NCI-H1694 treated with DMSO at 0.1 percent for 48 hours (cell line): ENCODE results near the gene ABCB9.

Experiments used
- DNase-seq: peaks from one replicate; lab custom pipeline; 2025; lab: John Stamatoyannopoulos, UW

Gene ABCB9

GRCh38 chr12:122994781-122995502 is 28.7 kb upstream of the ABCB9 start:
- no peak for DNase-seq

- DNase-seq, result no peak
Observed at GRCh38 chr12:122994140-122994675, 27.9 kb upstream of the ABCB9 start.

- no peak for DNase-seq
Observed at GRCh38 chr12:122992386-122992785, 26.1 kb upstream of the ABCB9 start.

- no peak for DNase-seq
Observed at GRCh38 chr12:122991623-122992275, 25.5 kb upstream of the ABCB9 start.

- no peak for DNase-seq
Observed at GRCh38 chr12:122990961-122991622, 24.8 kb upstream of the ABCB9 start.

- no peak for DNase-seq
Observed at GRCh38 chr12:122990561-122990960, 24.3 kb upstream of the ABCB9 start.

- DNase-seq, result no peak
Observed at GRCh38 chr12:122989874-122990419, 23.7 kb upstream of the ABCB9 start.

- DNase-seq, result no peak
Observed at GRCh38 chr12:122989225-122989839, 23.1 kb upstream of the ABCB9 start.

- no peak for DNase-seq
Observed at GRCh38 chr12:122988612-122989212, 22.4 kb upstream of the ABCB9 start.

GRCh38 chr12:122988036-122988435 is 21.8 kb upstream of the ABCB9 start:
- DNase-seq, result no peak

GRCh38 chr12:122987086-122987951 is 21.1 kb upstream of the ABCB9 start:
- no peak for DNase-seq

- no peak for DNase-seq
Observed at GRCh38 chr12:122986258-122986871, 20.1 kb upstream of the ABCB9 start.

GRCh38 chr12:122985338-122986257 is 19.3 kb upstream of the ABCB9 start:
- no peak for DNase-seq

- DNase-seq, result no peak
Observed at GRCh38 chr12:122984612-122985337, 18.5 kb upstream of the ABCB9 start.

GRCh38 chr12:122983789-122984515 is 17.7 kb upstream of the ABCB9 start:
- no peak for DNase-seq

GRCh38 chr12:122982963-122983788 is 16.9 kb upstream of the ABCB9 start:
- no peak for DNase-seq

- no peak for DNase-seq
Observed at GRCh38 chr12:122982477-122982815, 16.2 kb upstream of the ABCB9 start.
